Neural cell (in vitro differentiated cells): ENCODE data around the gene IGF1R. TPM values are rescaled to one million over a fixed set of nuclear protein-coding genes. Genes with fewer than 3 reads are reported as not detected.
"Not testable (repeated sequence)": the region's sequence is repeated elsewhere in the genome, so short reads cannot be mapped to it uniquely, and the experiment has no call there.

Experiments
- H2AFZ ChIP-seq: fragments of 200-600, 300-800 bp; sonication (generic), shearing (Covaris generic); 2 replicates; pipeline ENCODE4 v1.6.0; 2014; ENCODE audit warnings: low read depth, mild to moderate bottlenecking, antibody characterized with exemption, low read length, moderate library complexity
- H3F3A ChIP-seq: fragments of 200-600 bp; shearing (Covaris generic); 2 replicates; pipeline ENCODE4 v1.6.1; 2016; ENCODE audit warnings: mild to moderate bottlenecking, moderate library complexity, mixed read lengths, antibody characterized with exemption, low read length; ENCODE audit not compliant: insufficient read depth, poor library complexity, severe bottlenecking
- H3K27ac ChIP-seq: fragments of 200-600, 300-800 bp; sonication (generic), shearing (Covaris generic); 2 replicates; pipeline ENCODE4 v1.5.1; 2014; ENCODE audit warnings: mild to moderate bottlenecking, low read length, moderate library complexity
- H3K27me3 ChIP-seq: fragments of 300-800, 200-600 bp; sonication (generic), shearing (Covaris generic); 2 replicates; pipeline ENCODE4 v1.6.0; 2014; ENCODE audit warnings: mild to moderate bottlenecking, low read depth, low read length, moderate library complexity; ENCODE audit not compliant: insufficient read depth
- H3K36me3 ChIP-seq: fragments of 300-800, 200-600 bp; sonication (generic), shearing (Covaris generic); 2 replicates; pipeline ENCODE4 v1.5.1; 2014; ENCODE audit warnings: mild to moderate bottlenecking, antibody characterized with exemption, low read length, moderate library complexity; ENCODE audit not compliant: insufficient read depth
- H3K4me2 ChIP-seq: fragments of 300-800, 200-600 bp; sonication (generic), shearing (Covaris generic); 2 replicates; pipeline ENCODE4 v1.6.0; 2014; ENCODE audit warnings: mild to moderate bottlenecking, low read length
- H3K4me3 ChIP-seq: fragments of 300-800, 200-600 bp; sonication (generic), shearing (Covaris generic); 2 replicates; pipeline ENCODE4 v1.5.1; 2014; ENCODE audit warnings: mild to moderate bottlenecking, low read length, moderate library complexity
- H3K79me2 ChIP-seq: fragments of 200-600 bp; shearing (Covaris generic); replicated peaks from 2 replicates; pipeline ENCODE4 v1.6.0; 2014; ENCODE audit warnings: mild to moderate bottlenecking, low read length, moderate library complexity; ENCODE audit not compliant: insufficient read depth
- H3K9ac ChIP-seq: fragments of 300-800, 200-600 bp; sonication (generic), shearing (Covaris generic); 2 replicates; pipeline ENCODE4 v1.6.1; 2016; ENCODE audit warnings: mild to moderate bottlenecking, low read length, mixed read lengths
- H3K9me2 ChIP-seq: fragments of 200-600 bp; shearing (Covaris generic); 2 replicates; pipeline ENCODE4 v1.6.1; 2016; ENCODE audit warnings: mild to moderate bottlenecking, low read length, mixed read lengths; ENCODE audit not compliant: insufficient read depth
- H3K9me3 ChIP-seq: fragments of 200-600, 300-800 bp; sonication (generic), shearing (Covaris generic); 2 replicates; pipeline ENCODE4 v1.6.1; 2016; ENCODE audit warnings: mild to moderate bottlenecking, mixed run types, low read length, moderate library complexity, mixed read lengths
- H4K20me1 ChIP-seq: fragments of 200-600 bp; shearing (Covaris generic); 2 replicates; pipeline ENCODE4 v1.6.1; 2016; ENCODE audit warnings: mild to moderate bottlenecking, mixed run types; ENCODE audit not compliant: insufficient read depth
- CTCF ChIP-seq: fragments of 450-650 bp; IDR thresholded peaks from 2 replicates; pipeline ENCODE4 v1.5.1; 2014; ENCODE audit warnings: antibody characterized with exemption, mild to moderate bottlenecking, moderate library complexity; ENCODE audit not compliant: poor library complexity, severe bottlenecking
- EP300 ChIP-seq: fragments of 450-650 bp; conservative IDR thresholded peaks from 2 replicates; pipeline ENCODE4 v1.6.1; 2014; ENCODE audit warnings: antibody characterized with exemption, mild to moderate bottlenecking, moderate library complexity; ENCODE audit not compliant: poor library complexity, severe bottlenecking
- EZH2 ChIP-seq: fragments of 200-600, 300-800 bp; shearing (Covaris generic), sonication (generic); IDR thresholded peaks from 2 replicates; pipeline ENCODE4 v1.6.1; 2014; ENCODE audit warnings: antibody characterized with exemption, low read length, borderline replicate concordance, mild to moderate bottlenecking; ENCODE audit not compliant: insufficient read depth, poor library complexity, severe bottlenecking
- MXI1 ChIP-seq: fragments of 450-650 bp; conservative IDR thresholded peaks from 2 replicates; pipeline ENCODE4 v1.6.1; 2014; ENCODE audit warnings: antibody characterized with exemption, mild to moderate bottlenecking; ENCODE audit not compliant: poor library complexity, severe bottlenecking
- POLR2AphosphoS5 ChIP-seq: IDR thresholded peaks from 2 replicates; pipeline ENCODE4 v1.6.1; 2012
- RAD21 ChIP-seq: fragments of 450-650 bp; conservative IDR thresholded peaks from 2 replicates; pipeline ENCODE4 v1.6.1; 2014; ENCODE audit warnings: antibody characterized with exemption, mild to moderate bottlenecking, moderate library complexity
- REST ChIP-seq: IDR thresholded peaks from 2 replicates; pipeline ENCODE4 v1.6.1; 2012; ENCODE audit warnings: borderline replicate concordance
- SMC3 ChIP-seq: fragments of 450-650 bp; conservative IDR thresholded peaks from 2 replicates; pipeline ENCODE4 v1.6.1; 2014; ENCODE audit warnings: antibody characterized with exemption, mild to moderate bottlenecking, moderate library complexity; ENCODE audit not compliant: poor library complexity
- TAF1 ChIP-seq: IDR thresholded peaks from 2 replicates; pipeline ENCODE4 v1.6.1; 2012; ENCODE audit warnings: low read depth
- polyA plus RNA-seq: library from polyadenylated mRNA; depleted of rRNA; stranded (reverse); fragments of >200 nt; gene quantifications from 2 replicates; pipeline ENCODE4 v1.2.3, GENCODE V29; 2014

IGF1R gene
- polyA plus RNA-seq, 1 donor from 2014 or later: 10.9 TPM

- Histone ChIP-seq H3K9me3 (no peaks in the 10 kb centered on the region), H2AFZ (no peak overlapping the region), H3F3A (no peaks in the 10 kb centered on the region), H3K27me3 (no peaks in the 10 kb centered on the region), H3K79me2 (no peaks in the 10 kb centered on the region), H3K4me3 (peak overlapping the region; percentile 13), H4K20me1 (no peaks in the 10 kb centered on the region), H3K27ac (peak overlapping the region; percentile 1), H3K9me2 (no peaks in the 10 kb centered on the region), H3K9ac (no peak overlapping the region), H3K36me3 (peaks cover 25% of the 10 kb centered on the region), H3K4me2 (no peak overlapping the region)
- no peak for TF ChIP-seq REST
- peak; percentile 14 for TF ChIP-seq POLR2AphosphoS5
- no peak for TF ChIP-seq RAD21
- TF ChIP-seq CTCF: no peak
- TF ChIP-seq EZH2: no peak
- no peak for TF ChIP-seq TAF1
- peak; percentile 31 for TF ChIP-seq EP300
- TF ChIP-seq MXI1: peak; percentile 33
- TF ChIP-seq SMC3: no peak
These were observed 316.3 kb downstream of the IGF1R start for GRCh38 chr15:98964466-98965133.

GRCh38 chr15:98965134-98965491 lies 316.8 kb downstream of the IGF1R start:
- not testable (repeated sequence) for H3K4me2 ChIP-seq, H3K9ac ChIP-seq, H3K9me3 ChIP-seq, H3K27ac ChIP-seq, H4K20me1 ChIP-seq, H2AFZ ChIP-seq, H3K79me2 ChIP-seq, H3K27me3 ChIP-seq, H3K9me2 ChIP-seq, H3F3A ChIP-seq
- Histone ChIP-seq H3K36me3 (peaks cover 25% of the 10 kb centered on the region), H3K4me3 (peak overlapping the region; percentile 13)

- Histone ChIP-seq H3K4me2 (no peak overlapping the region), H3K27me3 (no peaks in the 10 kb centered on the region), H3K9me3 (no peaks in the 10 kb centered on the region), H3K27ac (no peak overlapping the region), H3K9ac (no peak overlapping the region), H3K79me2 (no peaks in the 10 kb centered on the region), H3K36me3 (peaks cover 22% of the 10 kb centered on the region), H2AFZ (no peak overlapping the region), H3F3A (no peaks in the 10 kb centered on the region), H4K20me1 (no peaks in the 10 kb centered on the region), H3K9me2 (no peaks in the 10 kb centered on the region), H3K4me3 (no peak overlapping the region)
- TF ChIP-seq RAD21 (no peak), EZH2 (no peak), TAF1 (no peak), POLR2AphosphoS5 (no peak), SMC3 (no peak), REST (no peak), EP300 (no peak), MXI1 (no peak), CTCF (no peak)
These were observed 317.3 kb downstream of the IGF1R start for GRCh38 chr15:98965597-98965996.
